Left cardiac atrium (tissue), 4 donors: ENCODE data around the gene PDE3A. TPM values are rescaled to one million over a fixed set of nuclear protein-coding genes. Genes with fewer than 3 reads are reported as not detected.

Experiments
- ATAC-seq, 2 donors: fragments of 200-7000 bp; cut with Tn5 transposase; one replicate each; pipeline ENCODE4 v1.9.1; 2020; ENCODE audit warnings: mild to moderate bottlenecking in 2 of 2, moderate library complexity in 2 of 2
- DNase-seq: peaks from one replicate; pipeline ENCODE4 v3.0.0-alpha.2; 2020
- intact Hi-C, 2 donors: fragments of 100-400 bp; cut with DNase I; formaldehyde crosslinking; loops; one replicate each; pipeline versions ENCODE4 v1.14.1 to v1.15.1; 2022 to 2023
- total RNA-seq, 2 donors: library from RNA; stranded (reverse); fragmentation: NEBNext Ultra II Directional; extraction: Animal tissue kit (Norgen Biotek cat#: 25700); gene quantifications; one replicate each; pipeline ENCODE4 v1.2.1, GENCODE V29; 2021
- donor health status: DM: no; HTN: yes; CAD: no.
- donor health status: DM: no; HTN: yes; CAD: no; lungs with severe emphysema.
- donor health status: DM: yes; HTN: yes; CAD: no.
- donor health status: Dilated cardiomyopathy.

PDE3A gene
- total RNA-seq, 2 donors from 2014 or later, result 66.8 to 157 TPM

DNA sequence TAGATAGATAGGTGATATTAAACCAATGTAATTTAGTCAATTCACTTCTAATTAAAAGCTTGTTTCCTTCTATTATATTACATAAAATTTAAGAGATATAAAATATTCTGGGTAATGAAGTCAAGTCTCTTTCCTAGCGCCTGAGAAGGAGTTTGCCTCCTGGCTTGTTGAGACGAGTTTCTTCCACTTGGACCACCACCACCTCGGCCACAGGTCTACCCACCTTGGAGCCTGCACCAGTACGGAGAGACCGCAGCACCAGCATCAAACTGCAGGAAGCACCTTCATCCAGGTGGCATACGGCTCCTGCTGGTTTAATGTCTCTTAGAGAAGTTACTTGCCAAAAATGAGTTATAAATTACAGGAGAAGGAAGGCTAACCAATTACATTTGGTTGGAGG is 247.8 kb downstream of the PDE3A start:
- ATAC-seq, result no peak
- DNase-seq, result no peak
- intact Hi-C loops, result no loop called here

DNA sequence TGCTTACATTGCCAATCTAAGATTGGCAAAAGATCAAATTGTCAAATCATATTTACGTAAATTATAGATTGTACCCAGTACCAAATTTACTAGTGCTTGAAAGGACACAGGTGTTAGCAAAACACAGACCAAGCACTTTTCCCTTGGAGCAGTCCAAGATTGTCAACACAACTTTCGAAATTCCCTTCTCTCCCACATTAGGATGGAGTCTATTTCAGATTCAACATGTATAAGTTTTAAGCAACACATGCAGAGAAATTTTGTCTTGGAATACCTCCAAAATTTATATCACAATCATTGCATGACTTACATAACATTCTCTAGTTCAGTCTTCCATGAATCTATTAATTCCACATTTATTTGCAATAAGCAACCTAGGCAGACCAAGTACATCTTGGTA is 251.9 kb downstream of the PDE3A start:
- DNase-seq (no peak), ATAC-seq (peak in 1 of 2 donors; percentile 38)
- intact Hi-C loops, result loop anchor here in 1 of 2 donors (10.0 kb wide), 1 partner anchor 865 kb away; no protein-coding TSS in a partner anchor

GRCh38 chr12:20624718-20625117 is 256.4 kb downstream of the PDE3A start:
- ATAC-seq (peak in 1 of 2 donors; percentile 19), DNase-seq (no peak)
- intact Hi-C loops, result loop anchor here in 1 of 2 donors (10.0 kb wide), 1 partner anchor 870 kb away; no protein-coding TSS in a partner anchor

GRCh38 chr12:20625531-20625930 is 257.2 kb downstream of the PDE3A start:
- ATAC-seq (no peak), DNase-seq (no peak)
- intact Hi-C loops, result loop anchor here in 1 of 2 donors (10.0 kb wide), 1 partner anchor 871 kb away; no protein-coding TSS in a partner anchor

DNA sequence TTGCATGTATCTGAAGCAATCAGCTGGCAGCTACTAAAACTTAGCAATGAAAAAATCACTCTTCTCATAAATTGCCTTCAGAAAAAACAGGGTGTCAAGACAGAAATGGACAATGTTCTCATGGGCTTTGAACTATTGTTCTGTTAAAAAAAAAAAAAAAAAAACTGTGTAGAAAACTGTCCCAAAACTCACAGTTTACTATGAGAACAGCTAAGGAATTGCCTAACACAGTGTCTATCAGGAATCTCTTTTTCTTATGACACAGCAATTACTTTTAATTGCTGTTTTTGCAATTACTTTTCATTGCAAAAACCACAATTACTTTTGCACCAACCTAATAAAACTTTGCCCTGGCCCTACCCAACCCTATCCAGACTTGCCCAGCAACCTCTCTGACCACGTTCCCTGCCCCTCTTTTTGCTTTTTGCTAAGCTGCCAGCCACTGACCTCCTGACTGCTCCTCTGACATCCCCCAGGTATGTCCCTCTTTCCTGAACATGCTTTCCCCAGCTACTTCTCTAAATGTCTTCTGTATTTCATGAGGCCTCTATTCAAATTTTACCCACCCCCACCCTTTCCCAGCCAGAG is 258.8 kb downstream of the PDE3A start:
- intact Hi-C loops, result loop anchor here in 1 of 2 donors (10.0 kb wide), 1 partner anchor 872 kb away; no protein-coding TSS in a partner anchor
- ATAC-seq (no peak), DNase-seq (no peak)

- DNase-seq (no peak), ATAC-seq (peak; percentile 23 to 38)
- intact Hi-C loops, result loop anchor here in 1 of 2 donors (10.0 kb wide), 1 partner anchor 874 kb away; no protein-coding TSS in a partner anchor
These were observed 260.0 kb downstream of the PDE3A start for GRCh38 chr12:20628226-20628787.

DNA sequence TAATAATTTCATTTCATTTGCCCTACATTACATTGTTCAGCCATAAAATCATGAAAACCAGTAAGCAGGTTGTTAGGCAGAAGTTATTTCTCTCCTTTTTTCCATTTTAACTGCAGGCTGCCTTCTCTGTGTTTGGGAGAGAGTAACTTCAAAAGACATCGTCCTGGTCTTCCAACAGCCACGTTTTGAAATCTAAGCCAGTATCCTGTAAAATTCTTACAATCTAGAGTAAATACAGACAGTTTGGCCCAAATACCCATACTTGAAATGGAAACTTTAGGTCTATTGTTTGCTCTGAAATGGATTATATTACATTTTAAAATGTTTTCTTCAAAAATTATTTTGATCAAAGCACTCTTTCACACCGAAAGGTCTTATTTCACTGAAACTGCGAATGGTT is 260.7 kb downstream of the PDE3A start:
- DNase-seq (no peak), ATAC-seq (no peak)
- intact Hi-C loops, result loop anchor here in 1 of 2 donors (10.0 kb wide), 1 partner anchor 874 kb away; no protein-coding TSS in a partner anchor

GRCh38 chr12:20629414-20630156 is 261.2 kb downstream of the PDE3A start:
- ATAC-seq (peak; percentile 38 to 89), DNase-seq (peak; percentile 47)
- intact Hi-C loops, result loop anchor here in 1 of 2 donors (10.0 kb wide), 1 partner anchor 875 kb away; no protein-coding TSS in a partner anchor

DNA sequence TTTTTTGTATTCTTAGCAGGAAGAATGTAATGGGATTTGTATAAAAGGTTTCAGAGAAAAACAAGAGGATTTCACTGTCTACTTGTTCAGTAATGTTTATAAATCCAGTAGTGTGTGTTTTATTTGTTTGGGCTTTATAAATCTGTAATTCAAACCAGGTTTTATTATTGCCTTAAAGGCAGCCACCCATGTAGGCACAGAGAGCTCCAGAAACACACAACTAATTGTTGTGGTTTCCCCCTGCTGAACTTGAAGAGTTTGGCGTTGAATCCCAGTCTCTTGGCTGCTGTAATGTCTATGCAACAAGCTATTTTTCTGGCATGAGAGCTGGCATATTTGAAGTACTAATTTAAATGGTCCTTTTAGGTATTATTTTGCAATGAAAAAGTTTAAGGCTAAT is 263.4 kb downstream of the PDE3A start:
- ATAC-seq, result no peak
- intact Hi-C loops, result no loop called here
- no peak for DNase-seq

- intact Hi-C loops, result no loop called here
- ATAC-seq (no peak), DNase-seq (peak; percentile 22)
These were observed 272.8 kb downstream of the PDE3A start for GRCh38 chr12:20641106-20641505.

DNA sequence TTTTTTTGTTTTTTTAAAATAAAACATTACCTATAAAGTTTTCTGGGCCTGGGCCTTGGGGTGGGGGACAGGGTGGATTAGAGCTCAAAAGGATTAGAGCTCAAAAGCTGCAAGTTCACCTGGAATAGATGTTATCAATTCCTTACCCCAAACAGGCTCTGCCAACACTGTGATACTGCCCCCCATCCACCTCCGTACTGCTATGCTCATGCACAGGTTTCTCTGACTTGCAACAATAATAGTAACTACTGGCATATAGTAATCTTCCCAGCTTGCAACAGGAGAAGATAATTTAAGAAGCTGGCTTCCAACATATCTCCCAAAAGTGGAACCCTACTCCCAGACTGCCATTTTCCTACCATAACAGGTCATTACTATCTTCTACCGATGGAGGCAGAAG is 275.5 kb downstream of the PDE3A start:
- ATAC-seq (no peak), DNase-seq (no peak)
- intact Hi-C loops, result no loop called here

- intact Hi-C loops, result loop anchor here in 1 of 2 donors (5.0 kb wide), 1 partner anchor 151 kb away; no protein-coding TSS in a partner anchor
- DNase-seq, result no peak
- peak; percentile 35 to 38 for ATAC-seq
These were observed 278.0 kb downstream of the PDE3A start for GRCh38 chr12:20646239-20646827.

GRCh38 chr12:20653871-20654270 is 285.5 kb downstream of the PDE3A start:
- intact Hi-C loops, result no loop called here
- no peak for ATAC-seq
- DNase-seq, result no peak

GRCh38 chr12:20656600-20656999 is 288.3 kb downstream of the PDE3A start:
- intact Hi-C loops, result no loop called here
- DNase-seq (no peak), ATAC-seq (no peak)

DNA sequence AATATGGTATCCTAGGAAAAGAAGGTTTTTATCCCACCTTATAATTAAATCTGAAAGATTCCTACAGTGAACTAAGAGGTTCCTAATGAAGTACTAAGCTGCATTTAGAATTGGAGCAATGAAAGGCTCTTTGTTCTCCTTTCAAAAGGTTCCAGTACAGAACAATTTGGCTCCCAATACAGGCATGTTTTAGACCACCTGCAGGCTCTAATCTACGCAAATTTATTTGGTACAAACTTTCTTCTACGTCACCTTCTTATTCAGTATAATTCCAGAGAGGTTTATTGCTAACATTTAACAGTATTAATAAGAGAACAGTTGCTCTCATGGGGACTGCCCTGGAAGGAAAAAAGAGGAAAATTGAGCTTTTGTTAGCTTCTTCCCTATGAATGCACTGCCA is 289.2 kb downstream of the PDE3A start:
- DNase-seq (no peak), ATAC-seq (no peak)
- intact Hi-C loops, result no loop called here

- DNase-seq (no peak), ATAC-seq (no peak)
- intact Hi-C loops, result no loop called here
These were observed 313.0 kb downstream of the PDE3A start for GRCh38 chr12:20681334-20681733.

DNA sequence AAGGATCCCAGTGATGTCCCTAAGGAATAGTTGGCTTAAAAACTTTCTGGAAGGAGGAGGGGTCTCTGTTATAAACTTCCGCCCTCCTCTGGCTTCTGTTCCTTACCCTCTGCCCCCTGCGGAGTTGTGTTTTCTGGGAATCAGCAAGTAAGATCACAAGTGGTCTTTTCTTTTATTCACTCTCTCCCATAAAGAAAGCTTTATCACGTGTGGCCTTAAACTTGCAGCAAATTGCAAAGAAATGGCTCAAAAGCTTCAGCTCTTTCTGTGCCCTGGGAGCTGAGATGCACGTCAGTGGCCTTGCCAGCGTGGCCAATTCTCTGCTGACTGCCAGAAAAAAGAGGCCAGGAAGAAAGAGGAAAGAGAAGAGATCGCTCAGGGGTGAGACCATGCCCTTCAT is 326.9 kb downstream of the PDE3A start, which contains the start of gene SLCO1C1:
Gene SLCO1C1, plus strand, starts transcription at position 101 of the 400 bp plus-strand sequence. CDS start 4,245 bp downstream, outside the sequence.
- DNase-seq (no peak), ATAC-seq (peak in 1 of 2 donors; percentile 32)
- intact Hi-C loops, result no loop called here

DNA sequence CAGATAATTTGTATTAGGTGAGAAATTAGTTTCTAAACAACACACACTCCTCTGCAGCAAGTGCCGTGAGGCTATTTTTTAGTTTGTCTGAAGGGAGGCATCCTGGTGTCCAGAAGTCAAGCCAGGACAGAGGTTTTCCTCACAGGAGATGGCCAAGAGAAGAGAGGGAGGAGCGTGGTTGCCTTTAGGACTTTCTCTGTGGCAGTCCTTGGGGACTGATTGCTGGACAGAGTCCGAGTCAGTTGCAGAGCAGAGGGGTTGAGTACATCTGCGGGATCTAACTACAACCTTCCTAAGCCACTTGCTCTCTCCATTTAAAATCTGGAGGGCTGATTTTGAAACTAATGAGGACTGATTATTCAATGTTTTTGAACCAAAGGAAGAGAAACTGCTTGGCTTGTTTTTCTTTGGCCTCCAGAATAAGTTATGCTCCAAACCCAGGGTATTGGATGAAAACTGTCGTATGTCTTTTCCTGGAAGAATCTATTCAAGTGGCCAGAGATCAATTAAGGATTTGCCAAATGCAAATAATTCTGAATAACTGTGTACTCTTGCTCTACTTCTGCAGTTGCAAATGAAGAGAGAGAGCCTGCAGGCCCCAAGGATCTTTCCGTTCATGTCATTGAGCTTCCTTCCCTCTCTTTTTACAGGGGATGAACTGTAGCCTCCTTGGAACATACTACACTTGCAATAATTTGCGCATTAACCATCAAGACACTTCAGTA is 328.0 kb downstream of the PDE3A start:
- peak; percentile 53 to 87 for ATAC-seq
- peak; percentile 25 for DNase-seq
- intact Hi-C loops, result no loop called here

DNA sequence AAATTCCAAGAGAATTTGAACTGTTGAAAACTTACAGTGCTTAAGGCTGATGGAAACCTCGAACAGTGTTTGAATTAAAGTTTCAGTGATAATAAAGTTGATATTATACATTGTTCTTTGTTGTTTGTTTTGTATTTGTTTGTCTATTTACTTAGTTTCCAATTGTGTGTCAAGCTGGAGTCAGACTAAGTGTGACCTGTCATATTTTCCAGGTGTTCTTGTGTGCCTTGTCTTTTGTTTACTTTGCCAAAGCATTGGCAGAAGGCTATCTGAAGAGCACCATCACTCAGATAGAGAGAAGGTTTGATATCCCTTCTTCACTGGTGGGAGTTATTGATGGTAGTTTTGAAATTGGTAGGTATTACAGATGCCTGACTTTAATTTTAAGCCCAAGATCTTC is 332.8 kb downstream of the PDE3A start:
- intact Hi-C loops, result no loop called here
- DNase-seq, result no peak
- no peak for ATAC-seq
